Peyer's patch (tissue), 4 donors: ENCODE measurements around the gene SLC45A1. TPM values are rescaled to one million over a fixed set of nuclear protein-coding genes. Genes with fewer than 3 reads are reported as not detected.

ENCODE experiments used
- DNase-seq, 3 donors: peaks; one replicate each; pipeline ENCODE4 v3.0.0-alpha.2; 2017 to 2019
- H3K27ac ChIP-seq, 4 donors: fragments of 200-600 bp; sonication (generic); one replicate each; pipeline ENCODE4 v1.5.1; 2016 to 2019
- H3K27me3 ChIP-seq, 2 donors: fragments of 200-600 bp; sonication (generic); one replicate each; pipeline ENCODE4 v1.5.1; 2019
- H3K36me3 ChIP-seq, 3 donors: fragments of 200-600 bp; sonication (generic); one replicate each; pipeline ENCODE4 v1.5.1; 2016 to 2019
- H3K4me1 ChIP-seq, 4 donors: fragments of 200-600 bp; sonication (generic); one replicate each; pipeline ENCODE4 v1.5.1; 2016 to 2019
- H3K4me3 ChIP-seq, 4 donors: fragments of 200-600 bp; sonication (generic); 1 replicate in 3 of 4; 2 replicates in 1 of 4; pipeline ENCODE4 v1.5.1; 2016 to 2019; ENCODE audit warnings: mild to moderate bottlenecking in 1 of 4
- H3K9me3 ChIP-seq, 4 donors: fragments of 200-600 bp; sonication (generic); one replicate each; pipeline ENCODE4 v1.5.1; 2016 to 2019; ENCODE audit warnings: mild to moderate bottlenecking in 1 of 4
- POLR2A ChIP-seq, 2 donors: fragments of 450-650 bp; IDR thresholded peaks; one replicate each; pipeline ENCODE4 v1.5.1; 2017; ENCODE audit warnings: antibody characterized with exemption in 2 of 2, mild to moderate bottlenecking in 2 of 2, moderate library complexity in 2 of 2
- total RNA-seq, 4 donors: library from RNA; depleted of rRNA; stranded (reverse); fragments of >200 nt; gene quantifications; one replicate each; pipeline ENCODE4 v1.1.0, GENCODE V29; 2016
- TF ChIP-seq, protein P1 (sequence below), 6 experiments: fragments of 450-650 bp in 4 of 6; fragments of 200-600 bp in 2 of 6; sonication (generic) in 1 of 6; IDR thresholded peaks; one replicate each; pipeline ENCODE4 v1.5.1; 2017 to 2019; ENCODE audit warnings: antibody characterized with exemption in 6 of 6, mild to moderate bottlenecking in 3 of 6, moderate library complexity in 1 of 6

Gene SLC45A1
- total RNA-seq, 4 donors from 2014 or later: 0.70 to 2.5 (median 1.1) TPM

- H3K9me3 ChIP-seq: no peaks in the 10 kb centered on the region
- H3K27ac ChIP-seq: no peak overlapping the region
- H3K4me1 ChIP-seq: no peaks in the 10 kb centered on the region
- no peak overlapping the region for H3K4me3 ChIP-seq
- no peaks in the 10 kb centered on the region for H3K27me3 ChIP-seq
- TF ChIP-seq POLR2A (IDR thresholded peaks at IDR 0.05): no peak
- TF ChIP-seq, protein P1, sequence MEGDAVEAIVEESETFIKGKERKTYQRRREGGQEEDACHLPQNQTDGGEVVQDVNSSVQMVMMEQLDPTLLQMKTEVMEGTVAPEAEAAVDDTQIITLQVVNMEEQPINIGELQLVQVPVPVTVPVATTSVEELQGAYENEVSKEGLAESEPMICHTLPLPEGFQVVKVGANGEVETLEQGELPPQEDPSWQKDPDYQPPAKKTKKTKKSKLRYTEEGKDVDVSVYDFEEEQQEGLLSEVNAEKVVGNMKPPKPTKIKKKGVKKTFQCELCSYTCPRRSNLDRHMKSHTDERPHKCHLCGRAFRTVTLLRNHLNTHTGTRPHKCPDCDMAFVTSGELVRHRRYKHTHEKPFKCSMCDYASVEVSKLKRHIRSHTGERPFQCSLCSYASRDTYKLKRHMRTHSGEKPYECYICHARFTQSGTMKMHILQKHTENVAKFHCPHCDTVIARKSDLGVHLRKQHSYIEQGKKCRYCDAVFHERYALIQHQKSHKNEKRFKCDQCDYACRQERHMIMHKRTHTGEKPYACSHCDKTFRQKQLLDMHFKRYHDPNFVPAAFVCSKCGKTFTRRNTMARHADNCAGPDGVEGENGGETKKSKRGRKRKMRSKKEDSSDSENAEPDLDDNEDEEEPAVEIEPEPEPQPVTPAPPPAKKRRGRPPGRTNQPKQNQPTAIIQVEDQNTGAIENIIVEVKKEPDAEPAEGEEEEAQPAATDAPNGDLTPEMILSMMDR (IDR thresholded peaks at IDR 0.05): no peak
- no peaks in the 10 kb centered on the region for H3K36me3 ChIP-seq
- no peak for DNase-seq
These were observed 8.4 kb downstream of the SLC45A1 start for GRCh38 chr1:8326265-8326664.

GRCh38 chr1:8328271-8328670 is 10.4 kb downstream of the SLC45A1 start:
- H3K4me1 ChIP-seq: no peaks in the 10 kb centered on the region
- H3K27me3 ChIP-seq: no peaks in the 10 kb centered on the region
- DNase-seq: no peak
- no peaks in the 10 kb centered on the region for H3K36me3 ChIP-seq
- H3K9me3 ChIP-seq: no peaks in the 10 kb centered on the region
- no peak overlapping the region for H3K27ac ChIP-seq
- H3K4me3 ChIP-seq: no peak overlapping the region
- TF ChIP-seq POLR2A (IDR thresholded peaks at IDR 0.05): no peak
- TF ChIP-seq, protein P1 (IDR thresholded peaks at IDR 0.05): no peak

DNA sequence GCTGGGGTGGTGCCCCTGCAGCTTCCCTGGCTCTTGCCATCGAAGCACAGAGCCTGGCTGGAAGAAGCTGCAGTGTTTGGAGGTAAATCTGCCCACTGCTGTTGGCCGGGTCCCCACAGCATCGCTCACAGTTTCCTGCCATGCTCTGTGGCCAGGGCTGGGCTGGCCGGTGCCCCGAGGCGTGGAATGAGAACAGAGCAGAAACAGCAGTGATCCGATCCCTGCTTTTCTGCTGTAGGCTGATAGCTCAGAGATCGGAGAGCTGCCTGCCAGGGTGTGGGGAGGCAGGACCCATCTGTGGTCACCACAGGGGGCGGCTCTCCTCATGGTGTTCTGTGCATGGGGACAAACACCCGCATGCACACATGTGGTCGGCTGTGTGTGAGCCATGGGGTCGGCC is 11.5 kb downstream of the SLC45A1 start:
- DNase-seq: no peak
- H3K4me3 ChIP-seq: no peak overlapping the region
- TF ChIP-seq, protein P1 (IDR thresholded peaks at IDR 0.05): no peak
- TF ChIP-seq POLR2A (IDR thresholded peaks at IDR 0.05): no peak
- H3K27ac ChIP-seq: no peak overlapping the region
- no peaks in the 10 kb centered on the region for H3K27me3 ChIP-seq
- H3K4me1 ChIP-seq: no peaks in the 10 kb centered on the region
- H3K9me3 ChIP-seq: no peaks in the 10 kb centered on the region
- H3K36me3 ChIP-seq: no peaks in the 10 kb centered on the region

DNA sequence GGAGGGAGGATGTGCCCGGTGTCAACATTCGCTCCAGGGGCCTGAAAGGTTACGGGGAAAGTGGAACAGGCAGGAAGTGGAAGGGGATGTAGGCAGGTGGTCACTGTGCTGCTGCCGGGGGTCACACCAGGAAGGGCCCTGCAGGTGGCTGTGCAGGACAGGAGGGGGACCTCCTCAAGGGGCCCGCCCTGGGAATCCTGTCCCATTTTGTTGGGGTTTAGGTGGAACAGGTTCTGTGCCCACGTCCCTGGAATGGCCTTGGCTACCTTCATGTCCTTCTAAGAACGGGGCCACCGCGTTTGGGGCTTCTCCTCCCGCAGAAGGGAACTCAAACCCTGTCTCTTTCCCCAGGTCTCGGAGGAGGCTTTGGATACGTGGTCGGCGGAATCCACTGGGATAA is 11.9 kb downstream of the SLC45A1 start:
- H3K36me3 ChIP-seq: no peaks in the 10 kb centered on the region
- no peaks in the 10 kb centered on the region for H3K27me3 ChIP-seq
- H3K9me3 ChIP-seq: no peaks in the 10 kb centered on the region
- no peaks in the 10 kb centered on the region for H3K4me1 ChIP-seq
- no peak for DNase-seq
- TF ChIP-seq, protein P1 (IDR thresholded peaks at IDR 0.05): no peak
- no peak overlapping the region for H3K4me3 ChIP-seq
- no peak overlapping the region for H3K27ac ChIP-seq

DNA sequence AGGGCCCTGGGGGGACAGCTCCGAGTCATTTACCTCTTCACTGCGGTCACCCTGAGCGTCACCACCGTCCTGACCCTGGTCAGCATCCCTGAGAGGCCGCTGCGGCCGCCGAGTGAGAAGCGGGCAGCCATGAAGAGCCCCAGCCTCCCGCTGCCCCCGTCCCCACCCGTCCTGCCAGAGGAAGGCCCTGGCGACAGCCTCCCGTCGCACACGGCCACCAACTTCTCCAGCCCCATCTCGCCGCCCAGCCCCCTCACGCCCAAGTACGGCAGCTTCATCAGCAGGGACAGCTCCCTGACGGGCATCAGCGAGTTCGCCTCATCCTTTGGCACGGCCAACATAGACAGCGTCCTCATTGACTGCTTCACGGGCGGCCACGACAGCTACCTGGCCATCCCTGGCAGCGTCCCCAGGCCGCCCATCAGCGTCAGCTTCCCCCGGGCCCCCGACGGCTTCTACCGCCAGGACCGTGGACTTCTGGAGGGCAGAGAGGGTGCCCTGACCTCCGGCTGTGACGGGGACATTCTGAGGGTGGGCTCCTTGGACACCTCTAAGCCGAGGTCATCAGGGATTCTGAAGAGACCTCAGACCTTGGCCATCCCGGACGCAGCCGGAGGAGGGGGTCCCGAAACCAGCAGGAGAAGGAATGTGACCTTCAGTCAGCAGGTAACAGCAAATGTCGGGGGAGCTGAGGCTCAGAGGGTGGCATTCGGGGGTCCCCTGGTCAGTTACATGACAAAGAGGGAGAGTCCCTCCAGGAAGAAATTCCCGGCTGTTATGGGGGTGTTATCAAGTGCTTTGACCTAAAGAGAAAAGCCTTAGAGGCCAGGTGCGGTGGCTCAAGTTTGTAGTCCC is 12.6 kb downstream of the SLC45A1 start:
- H3K27ac ChIP-seq: no peak overlapping the region
- no peak for TF ChIP-seq POLR2A (IDR thresholded peaks at IDR 0.05)
- TF ChIP-seq, protein P1 (IDR thresholded peaks at IDR 0.05): no peak
- no peaks in the 10 kb centered on the region for H3K36me3 ChIP-seq
- no peaks in the 10 kb centered on the region for H3K4me1 ChIP-seq
- H3K4me3 ChIP-seq: no peak overlapping the region
- no peaks in the 10 kb centered on the region for H3K27me3 ChIP-seq
- DNase-seq: no peak
- no peaks in the 10 kb centered on the region for H3K9me3 ChIP-seq
